DMS 273 treated with DMSO at 0.1 percent for 48 hours (cell line): ENCODE measurements around the gene RAPGEF3.

Experiments
- DNase-seq: peaks from one replicate; lab custom pipeline; 2025; lab: John Stamatoyannopoulos, UW

Gene RAPGEF3

GRCh38 chr12:47757364-47757839, 1.3 kb downstream of the RAPGEF3 start:
- DNase-seq: no peak

GRCh38 chr12:47755655-47756562, 2.8 kb downstream of the RAPGEF3 start:
- DNase-seq: no peak

- no peak for DNase-seq
Observed at GRCh38 chr12:47754881-47755280, 3.8 kb downstream of the RAPGEF3 start.

GRCh38 chr12:47754126-47754525, 4.6 kb downstream of the RAPGEF3 start:
- no peak for DNase-seq

GRCh38 chr12:47753021-47754001, 5.4 kb downstream of the RAPGEF3 start:
- no peak for DNase-seq

GRCh38 chr12:47752552-47752951, 6.1 kb downstream of the RAPGEF3 start:
- no peak for DNase-seq

GRCh38 chr12:47752121-47752520, 6.6 kb downstream of the RAPGEF3 start:
- DNase-seq: no peak

GRCh38 chr12:47751561-47751960, 7.1 kb downstream of the RAPGEF3 start:
- DNase-seq: no peak

- no peak for DNase-seq
Observed at GRCh38 chr12:47750916-47751470, 7.7 kb downstream of the RAPGEF3 start.

- no peak for DNase-seq
Observed at GRCh38 chr12:47750229-47750798, 8.4 kb downstream of the RAPGEF3 start.

- no peak for DNase-seq
Observed at GRCh38 chr12:47748899-47749298, 9.8 kb downstream of the RAPGEF3 start.

GRCh38 chr12:47748507-47748828, 10.2 kb downstream of the RAPGEF3 start:
- DNase-seq: no peak

GRCh38 chr12:47747596-47748506, 10.8 kb downstream of the RAPGEF3 start:
- DNase-seq: no peak

- no peak for DNase-seq
Observed at GRCh38 chr12:47747126-47747525, 11.6 kb downstream of the RAPGEF3 start.

- DNase-seq: no peak
Observed at GRCh38 chr12:47746523-47746922, 12.2 kb downstream of the RAPGEF3 start.

GRCh38 chr12:47746073-47746472, 12.6 kb downstream of the RAPGEF3 start:
- no peak for DNase-seq

GRCh38 chr12:47745485-47746041, 13.1 kb downstream of the RAPGEF3 start:
- DNase-seq: no peak

GRCh38 chr12:47744778-47745436, 13.8 kb downstream of the RAPGEF3 start:
- DNase-seq: no peak

- no peak for DNase-seq
Observed at GRCh38 chr12:47744005-47744651, 14.6 kb downstream of the RAPGEF3 start.
